ENCODE measurements around the gene IPMK. TPM values are rescaled to one million over a fixed set of nuclear protein-coding genes. Genes with fewer than 3 reads are reported as not detected.
A peak's percentile ranks its signal among the peaks of the same experiment; 100 is the strongest.

Gene IPMK
- total RNA-seq, 4 donors from 2014 or later, result 3.0 to 10.0 (median 6.3) TPM

GRCh38 chr10:58180666-58181065 lies 87.0 kb downstream of the IPMK start:
- 73 to 82% methylated on average over 6 of the region's 6 CpGs for WGBS, 2 donors (ENCODE audit: low coverage in 1 of 2)
- Histone ChIP-seq H3K4me1 (peaks cover 0 to 12% (median 0%) of the 10 kb centered on the region in 3 donors), H3K4me3 (no peak overlapping the region), H3K27me3 (no peaks in the 10 kb centered on the region), H3K36me3 (no peaks in the 10 kb centered on the region), H3K27ac (no peak overlapping the region), H3K9me3 (no peaks in the 10 kb centered on the region)
- TF ChIP-seq EP300 (IDR thresholded peaks at IDR 0.05), result no peak
- TF ChIP-seq CTCF (IDR thresholded peaks at IDR 0.05), result no peak
- no peak for ATAC-seq

GRCh38 chr10:58179238-58179637 lies 88.5 kb downstream of the IPMK start:
- TF ChIP-seq POLR2A (IDR thresholded peaks at IDR 0.05), result no peak
- TF ChIP-seq CTCF (IDR thresholded peaks at IDR 0.05), result no peak
- TF ChIP-seq POLR2AphosphoS5 (IDR thresholded peaks at IDR 0.05), result no peak
- TF ChIP-seq EP300 (IDR thresholded peaks at IDR 0.05), result no peak
- no peak for ATAC-seq
- H3K4me1 ChIP-seq, result peaks cover 0 to 12% (median 0%) of the 10 kb centered on the region in 3 donors
- peak overlapping the region in 1 of 4 donors; percentile 1 for H3K27ac ChIP-seq
- H3K36me3 ChIP-seq, result no peaks in the 10 kb centered on the region
- no peaks in the 10 kb centered on the region for H3K9me3 ChIP-seq
- H3K27me3 ChIP-seq, result no peaks in the 10 kb centered on the region
- H3K4me3 ChIP-seq, result no peak overlapping the region
- WGBS, 2 donors (ENCODE audit: low coverage in 1 of 2), result 88 to 94% methylated on average over 2 of the region's 2 CpGs

- H3K27me3 ChIP-seq, result no peaks in the 10 kb centered on the region
- no peak for ATAC-seq
- no peaks in the 10 kb centered on the region for H3K36me3 ChIP-seq
- no peaks in the 10 kb centered on the region for H3K9me3 ChIP-seq
- H3K4me1 ChIP-seq, result peaks cover 0 to 12% (median 0%) of the 10 kb centered on the region in 3 donors
- no peak overlapping the region for H3K4me3 ChIP-seq
- TF ChIP-seq POLR2AphosphoS5 (IDR thresholded peaks at IDR 0.05), result peak; percentile 44
- TF ChIP-seq POLR2A (IDR thresholded peaks at IDR 0.05), result no peak
- H3K27ac ChIP-seq, result peak overlapping the region in 1 of 4 donors; percentile 1
- WGBS, 2 donors (ENCODE audit: low coverage in 1 of 2), result 0% methylated on average over 1 of the region's 1 CpG; no CpG with 5 or more reads in 1 of the 2 donors
Observed at GRCh38 chr10:58178811-58179210, 88.9 kb downstream of the IPMK start.

GRCh38 chr10:58177362-58177947 lies 90.2 kb downstream of the IPMK start:
- H3K27ac ChIP-seq, result no peak overlapping the region
- WGBS, 2 donors (ENCODE audit: low coverage in 1 of 2), result 15 to 28% methylated on average over 3 of the region's 3 CpGs
- no peak for ATAC-seq

More at GRCh38 chr10:58177362-58177947, 90.2 kb downstream of the IPMK start:
- Histone ChIP-seq H3K36me3 (no peaks in the 10 kb centered on the region), H3K4me3 (no peak overlapping the region), H3K27me3 (no peaks in the 10 kb centered on the region), H3K4me1 (peaks cover 0 to 12% (median 0%) of the 10 kb centered on the region in 3 donors), H3K9me3 (no peaks in the 10 kb centered on the region)
- TF ChIP-seq POLR2AphosphoS5 (IDR thresholded peaks at IDR 0.05) (no peak), CTCF (IDR thresholded peaks at IDR 0.05) (peak; percentile 58 to 73 (median 65))
